Measurements from ENCODE around the gene IFNG-AS1. TPM values are rescaled to one million over a fixed set of nuclear protein-coding genes. Genes with fewer than 3 reads are reported as not detected.

The IFNG-AS1 gene
- not detected in 2 replicates for total RNA-seq

DNA sequence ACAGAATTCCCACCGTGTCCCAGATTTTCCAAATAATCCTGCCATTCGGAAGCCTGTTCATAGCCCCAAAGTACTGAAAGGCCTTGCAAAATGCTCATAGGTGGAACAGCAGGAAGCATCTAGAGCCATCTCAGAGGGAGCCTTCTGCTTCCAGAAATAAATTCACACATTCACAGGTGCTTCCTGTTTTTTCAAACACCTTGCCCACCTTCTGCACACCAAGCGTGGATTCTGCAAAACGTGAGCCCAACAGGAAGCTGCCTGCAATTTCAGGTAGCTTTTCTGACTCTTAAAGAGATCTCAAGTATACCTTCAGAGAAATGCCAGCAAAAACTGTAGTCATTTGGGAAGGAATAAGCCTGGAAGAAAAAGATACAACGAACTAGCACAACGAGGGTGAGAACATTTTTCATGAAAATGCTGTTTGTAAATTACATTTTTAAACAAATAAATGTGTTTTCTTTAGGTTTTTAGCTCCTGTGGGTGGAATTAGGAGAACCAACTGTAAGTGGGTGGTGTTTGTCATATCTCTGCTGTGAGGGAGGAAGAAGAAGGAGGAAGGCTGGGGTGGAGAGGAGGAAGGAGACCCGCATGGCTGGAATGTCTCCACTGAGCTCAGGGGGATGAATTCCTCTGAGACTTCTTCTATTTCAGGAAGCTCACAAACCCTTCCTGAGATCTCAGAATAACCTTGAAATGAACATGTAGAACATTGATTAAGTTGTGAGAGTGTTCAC lies at the start of gene IFNG-AS1:
Gene IFNG-AS1 (plus strand): TSS at position 264 of the 737 bp plus-strand sequence.

Other genes starting within 250 kb of the IFNG-AS1 start
- not detected in 2 replicates for gene IFNG, start 170.3 kb downstream of the IFNG-AS1 start, total RNA-seq
- gene IL26, start 236.4 kb downstream of the IFNG-AS1 start, total RNA-seq, result 0.32 TPM in 1 of 2 replicates, not detected in the other

Data from cardiac atrium fibroblast (primary cell).